GM12865 (cell line): ENCODE measurements around the gene FEZF2.
A peak's percentile ranks its signal among the peaks of the same experiment; 100 is the strongest.

Source experiments
- DNase-seq: peaks from one replicate; pipeline ENCODE4 v3.0.0; 2010; ENCODE audit warnings: low read depth
- H3K4me3 ChIP-seq: 2 replicates; pipeline ENCODE4 v1.5.1; 2011; ENCODE audit warnings: mild to moderate bottlenecking, low read depth, low read length, control low read depth
- TF ChIP-seq, protein P1 (sequence below): IDR thresholded peaks from 2 replicates; pipeline ENCODE4 v1.5.1; 2011; ENCODE audit warnings: low read length, control low read depth, low read depth, inconsistent platforms; ENCODE audit not compliant: insufficient read depth; ENCODE audit errors: missing control alignments

Gene FEZF2

DNA sequence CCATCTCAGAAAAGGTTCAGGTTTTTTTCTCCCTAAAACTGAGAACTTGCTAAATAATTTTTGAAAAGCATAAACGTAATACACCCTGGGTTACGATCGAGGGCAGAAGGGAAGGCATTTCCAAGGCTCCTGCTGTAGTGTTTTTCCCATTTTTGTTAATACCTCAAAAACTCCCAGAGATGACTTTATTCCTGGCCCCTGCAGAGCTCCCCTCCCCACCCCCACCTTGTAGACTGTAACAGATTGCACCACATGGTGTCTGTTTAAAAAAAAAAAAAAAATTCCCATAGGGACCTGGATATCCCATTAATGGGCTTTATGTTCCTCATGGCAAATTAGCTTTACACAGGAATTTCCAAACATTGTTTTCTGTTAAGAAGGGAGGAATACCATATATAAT is 38.2 kb downstream of the FEZF2 start:
- no peak overlapping the region for H3K4me3 ChIP-seq
- no peak for DNase-seq
- TF ChIP-seq, protein P1, sequence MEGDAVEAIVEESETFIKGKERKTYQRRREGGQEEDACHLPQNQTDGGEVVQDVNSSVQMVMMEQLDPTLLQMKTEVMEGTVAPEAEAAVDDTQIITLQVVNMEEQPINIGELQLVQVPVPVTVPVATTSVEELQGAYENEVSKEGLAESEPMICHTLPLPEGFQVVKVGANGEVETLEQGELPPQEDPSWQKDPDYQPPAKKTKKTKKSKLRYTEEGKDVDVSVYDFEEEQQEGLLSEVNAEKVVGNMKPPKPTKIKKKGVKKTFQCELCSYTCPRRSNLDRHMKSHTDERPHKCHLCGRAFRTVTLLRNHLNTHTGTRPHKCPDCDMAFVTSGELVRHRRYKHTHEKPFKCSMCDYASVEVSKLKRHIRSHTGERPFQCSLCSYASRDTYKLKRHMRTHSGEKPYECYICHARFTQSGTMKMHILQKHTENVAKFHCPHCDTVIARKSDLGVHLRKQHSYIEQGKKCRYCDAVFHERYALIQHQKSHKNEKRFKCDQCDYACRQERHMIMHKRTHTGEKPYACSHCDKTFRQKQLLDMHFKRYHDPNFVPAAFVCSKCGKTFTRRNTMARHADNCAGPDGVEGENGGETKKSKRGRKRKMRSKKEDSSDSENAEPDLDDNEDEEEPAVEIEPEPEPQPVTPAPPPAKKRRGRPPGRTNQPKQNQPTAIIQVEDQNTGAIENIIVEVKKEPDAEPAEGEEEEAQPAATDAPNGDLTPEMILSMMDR, result no peak

- no peak overlapping the region for H3K4me3 ChIP-seq
- TF ChIP-seq, protein P1, result peak; percentile 14
- peak; percentile 14 for DNase-seq
These were observed 40.5 kb downstream of the FEZF2 start for GRCh38 chr3:62332835-62333244.

- no peak overlapping the region for H3K4me3 ChIP-seq
- TF ChIP-seq, protein P1, result no peak
- DNase-seq, result peak; percentile 3
These were observed 41.3 kb downstream of the FEZF2 start for GRCh38 chr3:62332017-62332416.

- H3K4me3 ChIP-seq, result no peak overlapping the region
- no peak for DNase-seq
- TF ChIP-seq, protein P1, result no peak
These were observed 43.4 kb downstream of the FEZF2 start for GRCh38 chr3:62329971-62330370.

- no peak for DNase-seq
- no peak overlapping the region for H3K4me3 ChIP-seq
- TF ChIP-seq, protein P1, result no peak
These were observed 47.5 kb downstream of the FEZF2 start for GRCh38 chr3:62325896-62326295.

- DNase-seq, result no peak
- no peak overlapping the region for H3K4me3 ChIP-seq
- TF ChIP-seq, protein P1, result no peak
These were observed 50.1 kb downstream of the FEZF2 start for GRCh38 chr3:62323241-62323640.
